IMR-90 (cell line): ENCODE results near the gene SELENOT. TPM values are rescaled to one million over a fixed set of nuclear protein-coding genes. Genes with fewer than 3 reads are reported as not detected.

Source experiments
- ATAC-seq: fragments of 200-7000 bp; cut with Tn5 transposase; 2 replicates; pipeline ENCODE4 v1.9.1; 2020; ENCODE audit warnings: low read depth, mild to moderate bottlenecking, moderate library complexity
- BruUV-seq: library from RNA; stranded (reverse); fragments of 400-500 nt; replicated peaks from 2 replicates; lab custom pipeline; 2021; lab: Mats Ljungman, UMichigan
- CTCF ChIA-PET: fragments of 300-600 bp; formaldehyde crosslinking; extraction: SDS; loops from one replicate; lab custom pipeline; 2021; ENCODE audit warnings: antibody characterized with exemption; lab: Yijun Ruan, JAX
- POLR2A ChIA-PET: fragments of 300-600 bp; sonication (Branson Sonifier 250); formaldehyde crosslinking; loops from one replicate; lab custom pipeline; 2022; ENCODE audit warnings: antibody characterized with exemption; ENCODE audit not compliant: unreplicated experiment; lab: Charles Lee
- DNase-seq: peaks from one replicate; pipeline ENCODE4 v3.0.0; 2013
- H2AFZ ChIP-seq: replicated peaks from 2 replicates; pipeline ENCODE3; 2013; ENCODE audit warnings: low read length, mild to moderate bottlenecking; ENCODE audit not compliant: poor library complexity
- H2AK5ac ChIP-seq: 2 replicates; pipeline ENCODE4 v1.6.1; 2013; ENCODE audit warnings: low read depth, low read length, inconsistent platforms
- H2AK9ac ChIP-seq: replicated peaks from 2 replicates; pipeline ENCODE3; 2013; ENCODE audit warnings: mild to moderate bottlenecking, low read depth, low read length, moderate library complexity; ENCODE audit not compliant: poor library complexity
- H2BK120ac ChIP-seq: 2 replicates; pipeline ENCODE4 v1.6.1; 2013; ENCODE audit warnings: low read depth, low read length, inconsistent platforms
- H2BK15ac ChIP-seq: 3 replicates; pipeline ENCODE4 v1.6.1; 2013; ENCODE audit warnings: low read depth, low read length, inconsistent platforms
- H2BK20ac ChIP-seq: 2 replicates; pipeline ENCODE4 v1.6.1; 2013; ENCODE audit warnings: low read depth, mild to moderate bottlenecking, inconsistent platforms, low read length, moderate library complexity
- H2BK5ac ChIP-seq: 2 replicates; pipeline ENCODE4 v1.6.1; 2013; ENCODE audit warnings: mild to moderate bottlenecking, low read depth, low read length, inconsistent platforms; ENCODE audit not compliant: poor library complexity, severe bottlenecking
- H3K14ac ChIP-seq: replicated peaks from 2 replicates; pipeline ENCODE4 v1.6.1; 2013; ENCODE audit warnings: low read depth, low read length, inconsistent platforms
- H3K18ac ChIP-seq: 2 replicates; pipeline ENCODE4 v1.6.1; 2013; ENCODE audit warnings: low read depth, low read length, control low read depth
- H3K23ac ChIP-seq: 2 replicates; pipeline ENCODE4 v1.6.1; 2013; ENCODE audit warnings: low read depth, low read length, inconsistent platforms
- H3K27ac ChIP-seq: 2 replicates; pipeline ENCODE4 v1.5.1; 2013; ENCODE audit warnings: mild to moderate bottlenecking, control low read depth, low read length; ENCODE audit not compliant: insufficient read depth
- H3K27me3 ChIP-seq: 2 replicates; pipeline ENCODE4 v1.6.1; 2013; ENCODE audit warnings: low read length; ENCODE audit not compliant: control insufficient read depth, insufficient read depth
- H3K36me3 ChIP-seq: 2 replicates; pipeline ENCODE4 v1.6.1; 2013; ENCODE audit warnings: low read length, mixed read lengths; ENCODE audit not compliant: control insufficient read depth, insufficient read depth
- H3K4ac ChIP-seq: 2 replicates; pipeline ENCODE4 v1.6.1; 2013; ENCODE audit warnings: low read depth, low read length, inconsistent platforms
- H3K4me1 ChIP-seq: 2 replicates; pipeline ENCODE4 v1.6.1; 2013; ENCODE audit warnings: low read length, mixed read lengths; ENCODE audit not compliant: control insufficient read depth, insufficient read depth
- H3K4me2 ChIP-seq: 2 replicates; pipeline ENCODE4 v1.6.1; 2013; ENCODE audit warnings: low read depth, mild to moderate bottlenecking, control low read depth, low read length, moderate library complexity
- H3K4me3 ChIP-seq: 2 replicates; pipeline ENCODE4 v1.5.1; 2013; ENCODE audit warnings: low read depth, mild to moderate bottlenecking, control low read depth, low read length, moderate library complexity; ENCODE audit not compliant: insufficient read depth
- H3K56ac ChIP-seq: 2 replicates; pipeline ENCODE4 v1.6.1; 2013; ENCODE audit warnings: low read length, inconsistent platforms; ENCODE audit not compliant: insufficient read depth; ENCODE audit errors: extremely low read depth
- H3K79me1 ChIP-seq, 2 experiments: 2 replicates each; pipeline ENCODE4 v1.6.1; 2013; ENCODE audit warnings: low read length in 2 of 2, inconsistent platforms in 1 of 2, low read depth in 1 of 2
- H3K9ac ChIP-seq: 2 replicates; pipeline ENCODE4 v1.6.1; 2013; ENCODE audit warnings: low read depth, low read length, control low read depth
- H3K9me1 ChIP-seq: 2 replicates; pipeline ENCODE4 v1.6.1; 2013; ENCODE audit warnings: low read length, inconsistent platforms; ENCODE audit not compliant: insufficient read depth
- H3K9me3 ChIP-seq: 2 replicates; pipeline ENCODE4 v1.6.1; 2013; ENCODE audit warnings: low read length; ENCODE audit not compliant: control insufficient read depth, insufficient read depth
- H4K20me1 ChIP-seq: 2 replicates; pipeline ENCODE4 v1.6.1; 2013; ENCODE audit warnings: low read length, inconsistent platforms; ENCODE audit not compliant: insufficient read depth
- H4K5ac ChIP-seq: 2 replicates; pipeline ENCODE4 v1.6.1; 2013; ENCODE audit warnings: mild to moderate bottlenecking, low read depth, low read length, control low read depth
- H4K8ac ChIP-seq, 2 experiments: 2 replicates each; pipeline ENCODE4 v1.6.1; 2013; ENCODE audit warnings: low read depth in 2 of 2, low read length in 2 of 2, control low read depth in 1 of 2, inconsistent platforms in 1 of 2
- H4K91ac ChIP-seq: 2 replicates; pipeline ENCODE4 v1.6.1; 2013; ENCODE audit warnings: low read depth, low read length, inconsistent platforms; ENCODE audit not compliant: insufficient read depth
- FOS ChIP-seq: fragments of 150-350 bp; IDR thresholded peaks from 2 replicates; pipeline ENCODE4 v1.6.1; 2016; ENCODE audit warnings: low read depth, low read length
- POLR2A ChIP-seq: IDR thresholded peaks from 2 replicates; pipeline ENCODE4 v1.6.1; 2012; ENCODE audit warnings: mild to moderate bottlenecking, low read depth, low read length
- RFX5 ChIP-seq: IDR thresholded peaks from 2 replicates; pipeline ENCODE4 v1.8.0; 2012; ENCODE audit warnings: low read depth, mild to moderate bottlenecking, low read length, moderate library complexity
- SMC3 ChIP-seq: fragments of 150-350 bp; IDR thresholded peaks from 2 replicates; pipeline ENCODE4 v1.6.1; 2016; ENCODE audit warnings: low read depth, mild to moderate bottlenecking, antibody characterized with exemption, low read length, moderate library complexity
- WGBS, 2 experiments: methylation state at CpG; one replicate each; pipeline versions ENCODE4 v1.1.5 to v1.1.7; 2013; ENCODE audit warnings: missing lambda C conversion rate in 2 of 2; ENCODE audit not compliant: insufficient read length in 1 of 2; ENCODE audit errors: extremely low coverage in 2 of 2; 5-methylcytosine and 5-hydroxymethylcytosine counted together
- dilution Hi-C: fragments of 300-500 bp; cut with HindIII; formaldehyde crosslinking; loops from one replicate; pipeline ENCODE4 v1.14.3; 2018; ENCODE audit warnings: low sequenced_read_pairs; ENCODE audit not compliant: unreplicated experiment
- in situ Hi-C: fragments of 300-500 bp; cut with MboI; formaldehyde crosslinking; loops from 3 replicates; pipeline ENCODE4 v1.14.3; 2019; ENCODE audit warnings: low sequenced_read_pairs, inconsistent platforms, mixed read lengths
- intact Hi-C: fragments of 100-400 bp; cut with micrococcal nuclease; formaldehyde crosslinking; loops from 2 replicates; pipeline ENCODE4 v1.10.0; 2022
- polyA plus RNA-seq, 3 experiments: library from polyadenylated mRNA; depleted of rRNA; stranded (reverse); fragments of >200 nt; gene quantifications; 2 replicates each; pipeline ENCODE4 v1.2.3, GENCODE V29; 2012; ENCODE audit warnings: low replicate concordance in 1 of 3
- total RNA-seq: library from RNA; depleted of rRNA; stranded (reverse); fragments of >200 nt; gene quantifications from 2 replicates; pipeline ENCODE4 v1.2.3, GENCODE V29; 2012

Gene SELENOT
- total and polyA plus RNA-seq, 2 of the 4 experiments (the other 2 are of a cell fraction), result 365 to 415 TPM

- Histone ChIP-seq H3K27me3 (peaks cover 12% of the 10 kb centered on the region), H3K79me1 (no peaks in the 10 kb centered on the region), H3K27ac (no peak overlapping the region), H3K9me1 (no peaks in the 10 kb centered on the region), H2AFZ (no peak overlapping the region), H4K91ac (no peak overlapping the region), H3K23ac (no peak overlapping the region), H2AK9ac (no peak overlapping the region), H2AK5ac (no peak overlapping the region), H3K4me2 (no peak overlapping the region), H4K8ac (no peak overlapping the region), H4K20me1 (no peaks in the 10 kb centered on the region), H2BK20ac (no peak overlapping the region), H2BK15ac (no peak overlapping the region), H3K36me3 (no peaks in the 10 kb centered on the region), H2BK5ac (no peak overlapping the region), H4K5ac (no peak overlapping the region), H3K4ac (no peak overlapping the region), H3K18ac (no peak overlapping the region), H3K14ac (no peak overlapping the region), H2BK120ac (no peak overlapping the region), H3K9ac (no peak overlapping the region), H3K4me1 (no peaks in the 10 kb centered on the region), H3K9me3 (no peaks in the 10 kb centered on the region), H3K4me3 (no peak overlapping the region), H3K56ac (no peak overlapping the region)
- TF ChIP-seq FOS (no peak), SMC3 (no peak), RFX5 (no peak), POLR2A (no peak)
- no peak for DNase-seq
- ATAC-seq, result no peak
- dilution Hi-C loops, result no loop called here
- intact Hi-C loops, result no loop called here
- BruUV-seq, result no TSS peak
- CTCF ChIA-PET, result no interaction called here
- WGBS, 2 experiments, result no CpG with 5 or more reads among the region's 8 CpGs
- POLR2A ChIA-PET, result no interaction called here
- in situ Hi-C loops, result no loop called here
Observed at GRCh38 chr3:150663461-150663860, 60.3 kb downstream of the SELENOT start.
